K562 (cell line): Measurements from ENCODE around the gene SEBOX. TPM values are rescaled to one million over a fixed set of nuclear protein-coding genes. Genes with fewer than 3 reads are reported as not detected.

Experiments used
- ASH1L ChIP-seq: fragments of 450-650 bp; IDR thresholded peaks from 2 replicates; pipeline ENCODE4 v1.6.1; 2018; ENCODE audit warnings: borderline replicate concordance, mild to moderate bottlenecking, low read depth; ENCODE audit not compliant: partially characterized antibody
- ATF1 ChIP-seq, 2 experiments: fragments of 450-650 bp in 1 of 2; IDR thresholded peaks; 2 replicates each; pipeline ENCODE4 v1.6.1; 2016; ENCODE audit warnings: missing compliant biosample characterization in 1 of 2, missing genetic modification characterization in 1 of 2
- CC2D1A ChIP-seq: fragments of 450-650 bp; IDR thresholded peaks from 2 replicates; pipeline ENCODE4 v1.6.1; 2017; ENCODE audit warnings: mild to moderate bottlenecking
- CREB1 ChIP-seq, 2 experiments: sonication (generic) in 1 of 2; formaldehyde crosslinking in 1 of 2; IDR thresholded peaks; 2 replicates each; pipeline versions ENCODE4 v1.6.1 to v1.8.0; 2012 to 2022; ENCODE audit warnings: inconsistent platforms in 1 of 2, mild to moderate bottlenecking in 1 of 2, missing genetic modification reagents in 1 of 2, moderate library complexity in 1 of 2
- ELF4 ChIP-seq: fragments of 450-650 bp; formaldehyde crosslinking; IDR thresholded peaks from 2 replicates; pipeline ENCODE4 v1.4.0; 2022; ENCODE audit warnings: missing genetic modification characterization
- EZH2 ChIP-seq: IDR thresholded peaks from 2 replicates; pipeline ENCODE4 v1.6.1; 2012; ENCODE audit warnings: low read depth, mild to moderate bottlenecking, inconsistent platforms, low read length, borderline replicate concordance
- GABPA ChIP-seq: fragments of 200-800 bp; sonication (Bioruptor generic); conservative IDR thresholded peaks from 2 replicates; pipeline ENCODE4 v1.6.1; 2016; ENCODE audit warnings: low read depth, missing genetic modification characterization, missing compliant biosample characterization
- HEY1 ChIP-seq: fragments of 250-450 bp; sonication (Bioruptor Pico); IDR thresholded peaks from 2 replicates; pipeline ENCODE4 v1.5.0; 2020; ENCODE audit warnings: mild to moderate bottlenecking, moderate library complexity, borderline replicate concordance
- HMG20A ChIP-seq: fragments of 450-650 bp; formaldehyde crosslinking; conservative IDR thresholded peaks from 2 replicates; pipeline ENCODE4 v1.4.0; 2020; ENCODE audit warnings: mild to moderate bottlenecking, mixed read lengths
- KDM4B ChIP-seq, 2 experiments: fragments of 450-650 bp in 1 of 2; sonication (generic) in 1 of 2; IDR thresholded peaks; 2 replicates each; pipeline ENCODE4 v1.6.1; 2016 to 2017; ENCODE audit warnings: borderline replicate concordance in 2 of 2, antibody characterized with exemption in 1 of 2, low read depth in 1 of 2, mild to moderate bottlenecking in 1 of 2
- MAFK ChIP-seq: IDR thresholded peaks from 2 replicates; pipeline ENCODE4 v1.6.1; 2011; ENCODE audit warnings: low read length, improper control_type of control experiment
- NELFE ChIP-seq: IDR thresholded peaks from 2 replicates; pipeline ENCODE4 v1.6.1; 2011; ENCODE audit warnings: mild to moderate bottlenecking; ENCODE audit not compliant: insufficient read depth, insufficient read length
- RNF219 ChIP-seq: fragments of 250-450 bp; sonication (Bioruptor Pico); IDR thresholded peaks from 2 replicates; pipeline ENCODE4 v1.5.0; 2022; ENCODE audit warnings: mild to moderate bottlenecking
- SIN3A ChIP-seq, 2 experiments: fragments of 150-350 bp in 1 of 2; IDR thresholded peaks; 2 replicates each; pipeline ENCODE4 v1.6.1; 2011 to 2016; ENCODE audit warnings: borderline replicate concordance in 2 of 2, low read depth in 2 of 2, low read length in 2 of 2, mild to moderate bottlenecking in 2 of 2, moderate library complexity in 2 of 2; ENCODE audit not compliant: control insufficient read depth in 1 of 2
- SMAD2 ChIP-seq: fragments of 150-350 bp; IDR thresholded peaks from 2 replicates; pipeline ENCODE4 v1.6.1; 2014; ENCODE audit warnings: low read depth, mild to moderate bottlenecking, low read length
- TBP ChIP-seq: optimal IDR thresholded peaks from 2 replicates; pipeline ENCODE3; 2011; ENCODE audit warnings: low read depth, low read length, improper control_type of control experiment
- TFAP4 ChIP-seq: sonication (generic); formaldehyde crosslinking; IDR thresholded peaks from 2 replicates; pipeline ENCODE4 v1.8.0; 2022; ENCODE audit warnings: missing genetic modification reagents, mild to moderate bottlenecking, moderate library complexity, borderline replicate concordance
- ZKSCAN8 ChIP-seq: fragments of 200-800 bp; sonication (Bioruptor generic); IDR thresholded peaks from 2 replicates; pipeline ENCODE4 v1.6.1; 2016; ENCODE audit warnings: missing genetic modification characterization, missing compliant biosample characterization
- ZNF12 ChIP-seq: sonication (generic); formaldehyde crosslinking; IDR thresholded peaks from 2 replicates; pipeline ENCODE4 v1.4.0; 2020; ENCODE audit warnings: mild to moderate bottlenecking, missing genetic modification reagents
- ZNF165 ChIP-seq: fragments of 250-450 bp; sonication (Bioruptor Pico); IDR thresholded peaks from 2 replicates; pipeline ENCODE4 v1.4.0; 2020; ENCODE audit warnings: borderline replicate concordance
- polyA plus RNA-seq, 8 experiments: library from polyadenylated mRNA; depleted of rRNA in 4 of 8; stranded (reverse) in 5 of 8; unstranded in 3 of 8; fragments of >200 nt; fragmentation: Nextera tagmentation in 2 of 8; fragmentation: Illumina TruSeq in 1 of 8; extraction: Ambion mirVana in 2 of 8; extraction: Trizol in 1 of 8; gene quantifications; 2 replicates each; pipeline versions ENCODE4 v1.2.1 to v1.2.3, GENCODE V29; 2011 to 2014; ENCODE audit warnings: inconsistent platforms in 1 of 8, missing spikeins in 1 of 8
- total RNA-seq, 7 experiments: library from RNA; depleted of rRNA in 6 of 7; stranded (reverse); fragments of >200 nt in 6 of 7; fragmentation: Illumina TruSeq in 2 of 7; extraction: Trizol in 2 of 7; gene quantifications; 2 replicates each; pipeline versions ENCODE4 v1.2.1 to v1.2.3, GENCODE V29; 2011 to 2021; ENCODE audit warnings: low replicate concordance in 1 of 7
- TF ChIP-seq, protein P1 (sequence below): sonication (generic); formaldehyde crosslinking; IDR thresholded peaks from 2 replicates; pipeline ENCODE4 v1.8.0; 2022; ENCODE audit warnings: missing genetic modification reagents, mild to moderate bottlenecking, borderline replicate concordance

The SEBOX gene
- total and polyA plus RNA-seq, 9 of the 15 experiments (the other 6 are each of a cell fraction or from before 2014, with no cell fraction given), result not detected

GRCh38 chr17:28384281-28385036, 19.5 kb upstream of the SEBOX start (continued):
- peak; percentile 53; the same call in 1 of the 2 replicates for TF ChIP-seq TFAP4 (CRISPR knock-in tag)
- no peak for TF ChIP-seq RNF219 (CRISPR knock-in tag)
- TF ChIP-seq SIN3A (IDR thresholded peaks at IDR 0.05; ENCODE audit: borderline replicate concordance in 2 of 2, control insufficient read depth in 1 of 2, low read depth in 2 of 2, low read length in 2 of 2), result no peak
- TF ChIP-seq HEY1 (CRISPR knock-in tag), result no peak
- peak; percentile 63; the same call in 1 of the 2 replicates for TF ChIP-seq CREB1 (IDR thresholded peaks at IDR 0.05)
- no peak; the same call in 1 of the 2 replicates for TF ChIP-seq CREB1 (CRISPR knock-in tag; IDR thresholded peaks at IDR 0.05)
- TF ChIP-seq ELF4 (CRISPR knock-in tag), result no peak
- no peak for TF ChIP-seq KDM4B (IDR thresholded peaks at IDR 0.05; ENCODE audit: borderline replicate concordance in 2 of 2, low read depth in 1 of 2)
- no peak for TF ChIP-seq ATF1 (CRISPR knock-in tag; IDR thresholded peaks at IDR 0.05)
- peak; percentile 46; the same call in 1 of the 2 replicates for TF ChIP-seq ATF1 (tag; IDR thresholded peaks at IDR 0.05)
- no peak for TF ChIP-seq NELFE
- TF ChIP-seq HMG20A (CRISPR knock-in tag), result no peak
- TF ChIP-seq, protein P1, sequence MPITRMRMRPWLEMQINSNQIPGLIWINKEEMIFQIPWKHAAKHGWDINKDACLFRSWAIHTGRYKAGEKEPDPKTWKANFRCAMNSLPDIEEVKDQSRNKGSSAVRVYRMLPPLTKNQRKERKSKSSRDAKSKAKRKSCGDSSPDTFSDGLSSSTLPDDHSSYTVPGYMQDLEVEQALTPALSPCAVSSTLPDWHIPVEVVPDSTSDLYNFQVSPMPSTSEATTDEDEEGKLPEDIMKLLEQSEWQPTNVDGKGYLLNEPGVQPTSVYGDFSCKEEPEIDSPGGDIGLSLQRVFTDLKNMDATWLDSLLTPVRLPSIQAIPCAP (CRISPR knock-in tag), result no peak
- TF ChIP-seq GABPA (tag), result peak; percentile 39; the same call in 1 of the 2 replicates
- no peak for TF ChIP-seq SMAD2
- TF ChIP-seq MAFK, result no peak
- no peak for TF ChIP-seq ZKSCAN8
- no peak for TF ChIP-seq TBP
- TF ChIP-seq ASH1L, result no peak
- no peak for TF ChIP-seq ZNF12
- TF ChIP-seq EZH2, result no peak
- TF ChIP-seq ZNF165 (CRISPR knock-in tag), result no peak
- TF ChIP-seq CC2D1A, result no peak
